ENCODE measurements around the gene NFIX.

DNA sequence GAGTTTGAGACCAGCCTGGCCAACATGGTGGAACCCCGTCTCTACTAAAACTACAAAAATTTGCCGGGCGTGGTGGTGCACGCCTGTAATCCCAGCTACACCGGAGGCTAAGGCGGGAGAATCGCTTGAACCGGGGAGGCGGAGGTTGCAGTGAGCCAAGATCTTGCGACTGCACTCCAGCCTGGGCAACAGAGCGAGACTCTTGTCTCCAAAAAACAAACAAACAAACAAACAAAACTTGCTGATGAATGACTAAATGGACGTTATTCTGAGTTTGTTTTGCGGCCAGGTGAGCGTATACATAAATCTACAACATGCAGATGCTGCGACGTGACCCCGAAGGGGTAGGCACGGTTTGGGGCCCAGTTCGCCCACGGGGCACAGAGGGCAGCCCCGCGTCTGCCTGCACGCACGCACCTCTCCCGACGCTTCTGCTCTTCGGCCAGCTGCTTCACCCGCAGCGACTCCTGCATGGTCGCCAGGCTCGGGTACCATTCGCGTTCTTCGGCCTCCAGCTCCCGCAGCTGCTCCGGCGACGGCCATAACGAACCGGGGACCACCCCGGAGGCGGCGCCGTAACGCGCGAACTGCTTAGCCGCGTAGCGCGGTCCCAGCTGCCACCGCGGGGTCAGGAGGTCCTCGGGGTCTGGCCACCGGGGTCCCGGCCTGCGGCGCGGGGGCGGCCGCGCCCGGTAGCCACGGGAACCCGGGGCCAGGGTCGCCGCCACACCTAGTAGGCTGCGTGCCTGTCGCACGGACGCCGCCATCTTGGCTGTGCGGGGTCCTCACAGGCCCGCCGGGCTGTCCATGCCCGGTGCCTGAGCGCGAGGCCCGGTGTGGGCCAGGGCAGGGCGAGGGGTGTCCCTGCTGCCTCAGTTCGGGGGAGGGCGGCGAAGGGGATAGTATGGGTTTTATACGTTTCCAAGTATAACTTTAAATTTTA is 38.6 kb upstream of the NFIX start, which contains the start of gene GADD45GIP1:
- no peak; the same call in 1 of the 2 replicates for TF ChIP-seq ZNF709 (CRISPR knock-in tag; IDR thresholded peaks at IDR 0.05)
- peak; percentile 63; the same call in 1 of the 2 replicates for TF ChIP-seq GMEB1 (CRISPR knock-in tag; IDR thresholded peaks at IDR 0.05; ENCODE audit: borderline replicate concordance)
- no peak; the same call in 1 of the 2 replicates for TF ChIP-seq ARNTL (CRISPR knock-in tag; IDR thresholded peaks at IDR 0.05)
- TF ChIP-seq SKI (IDR thresholded peaks at IDR 0.05; ENCODE audit: partially characterized antibody), result no peak
- TF ChIP-seq KDM6A (CRISPR knock-in tag; IDR thresholded peaks at IDR 0.05; ENCODE audit: low read depth), result no peak
- TF ChIP-seq ARNT (IDR thresholded peaks at IDR 0.05), result no peak
- TF ChIP-seq RFX1 (IDR thresholded peaks at IDR 0.05), result no peak
